SU-DHL-6 (cell line): ENCODE measurements around the gene MRPL54.

Source experiments
- CTCF ChIP-seq: fragments of 200-600 bp; sonication (generic); IDR thresholded peaks from one replicate; pipeline ENCODE4 v1.5.1; 2017; ENCODE audit warnings: antibody characterized with exemption, mild to moderate bottlenecking, low read length, moderate library complexity; ENCODE audit not compliant: insufficient read depth, poor library complexity, severe bottlenecking
- EZH2phosphoT487 ChIP-seq: fragments of 200-600 bp; sonication (generic), shearing (Covaris generic); conservative IDR thresholded peaks from 2 replicates; pipeline ENCODE4 v1.6.1; 2018; ENCODE audit warnings: mild to moderate bottlenecking, antibody characterized with exemption, low read length, moderate library complexity, mixed read lengths

- TF ChIP-seq CTCF (no peak), EZH2phosphoT487 (no peak)
These were observed 39.1 kb downstream of the MRPL54 start for GRCh38 chr19:3801412-3802096.
